Stomach (tissue), 9 donors: ENCODE measurements around the gene GRIA1. TPM values are rescaled to one million over a fixed set of nuclear protein-coding genes. Genes with fewer than 3 reads are reported as not detected.

ENCODE experiments used
- DNase-seq, 2 donors: peaks; one replicate each; pipeline versions ENCODE4 v3.0.0 to v3.0.0-alpha.2; 2013 to 2019
- H3K27ac ChIP-seq, 5 donors: fragments of 200-600 bp in 4 of 5; sonication (generic) in 4 of 5; one replicate each; pipeline ENCODE4 v1.5.1; 2013 to 2019; ENCODE audit warnings: mild to moderate bottlenecking in 1 of 5, moderate library complexity in 1 of 5
- H3K27me3 ChIP-seq, 3 donors: fragments of 200-600 bp; sonication (generic); one replicate each; pipeline ENCODE4 v1.5.1; 2017 to 2019; ENCODE audit warnings: mixed run types in 1 of 3
- H3K36me3 ChIP-seq, 4 donors: fragments of 200-600 bp; sonication (generic); 1 replicate in 3 of 4; 2 replicates in 1 of 4; pipeline ENCODE4 v1.5.1; 2016 to 2019
- H3K4me1 ChIP-seq, 4 donors: fragments of 200-600 bp; sonication (generic); one replicate each; pipeline ENCODE4 v1.5.1; 2016 to 2019
- H3K4me3 ChIP-seq, 4 donors: fragments of 200-600 bp; sonication (generic) in 3 of 4; one replicate each; pipeline ENCODE4 v1.5.1; 2016 to 2019; ENCODE audit warnings: mild to moderate bottlenecking in 1 of 4
- H3K9me3 ChIP-seq, 4 donors: fragments of 200-600 bp; sonication (generic); one replicate each; pipeline ENCODE4 v1.5.1; 2016 to 2019
- EP300 ChIP-seq: sonication (generic); formaldehyde crosslinking; IDR thresholded peaks from one replicate; pipeline ENCODE4 v1.6.1; 2017; ENCODE audit warnings: antibody characterized with exemption
- POLR2A ChIP-seq, 4 donors: fragments of 450-650 bp; IDR thresholded peaks; one replicate each; pipeline ENCODE4 v1.6.1; 2016; ENCODE audit warnings: antibody characterized with exemption in 4 of 4, control low read depth in 2 of 4, mild to moderate bottlenecking in 1 of 4, moderate library complexity in 1 of 4
- POLR2AphosphoS5 ChIP-seq, 3 donors: sonication (generic); formaldehyde crosslinking; IDR thresholded peaks; one replicate each; pipeline ENCODE4 v1.6.1; 2016; ENCODE audit warnings: antibody characterized with exemption in 3 of 3
- WGBS, 5 donors: extraction: QIAGEN DNeasy Blood & Tissue Kit in 3 of 5; methylation state at CpG; one replicate each; pipeline versions ENCODE4 v1.1.5 to v1.1.7; 2013 to 2018; 5-methylcytosine and 5-hydroxymethylcytosine counted together
- intact Hi-C: fragments of 100-400 bp; cut with DNase I; formaldehyde crosslinking; loops from one replicate; pipeline ENCODE4 v1.15.1; 2023; ENCODE audit warnings: low total_unique reads
- polyA plus RNA-seq, 3 donors: library from polyadenylated mRNA; stranded (reverse); fragments of 200-250 nt; gene quantifications; one replicate each; pipeline ENCODE4 v1.2.3, GENCODE V29; 2013
- total RNA-seq, 5 donors: library from RNA; depleted of rRNA; stranded (reverse); fragments of >200 nt; gene quantifications; one replicate each; pipeline versions ENCODE4 v1.1.0 to v1.2.3, GENCODE V29; 2014 to 2016
- TF ChIP-seq, protein P1 (sequence below), 7 experiments: fragments of 450-650 bp in 4 of 7; fragments of 200-600 bp in 3 of 7; sonication (generic) in 3 of 7; IDR thresholded peaks; one replicate each; pipeline ENCODE4 v1.5.1; 2016 to 2019; ENCODE audit warnings: antibody characterized with exemption in 7 of 7, control low read depth in 2 of 7, mild to moderate bottlenecking in 1 of 7
- donor health status: healthy with polysubstance abuse.
- donor health status: Bipolar disorder and iron deficiency.
- donor health status: healthy.

GRIA1 gene
- total and polyA plus RNA-seq, 8 donors = 0.03 to 2.6 (median 0.29) TPM; not detected in 3

- Histone ChIP-seq H3K27me3 (no peaks in the 10 kb centered on the region), H3K4me1 (no peaks in the 10 kb centered on the region), H3K36me3 (no peaks in the 10 kb centered on the region), H3K4me3 (no peak overlapping the region), H3K9me3 (peaks cover 0 to 9% (median 5%) of the 10 kb centered on the region in 4 donors), H3K27ac (no peak overlapping the region)
- no peak for TF ChIP-seq EP300
- no peak for TF ChIP-seq POLR2A (IDR thresholded peaks at IDR 0.05)
- no peak for TF ChIP-seq POLR2AphosphoS5 (IDR thresholded peaks at IDR 0.05)
- TF ChIP-seq, protein P1, sequence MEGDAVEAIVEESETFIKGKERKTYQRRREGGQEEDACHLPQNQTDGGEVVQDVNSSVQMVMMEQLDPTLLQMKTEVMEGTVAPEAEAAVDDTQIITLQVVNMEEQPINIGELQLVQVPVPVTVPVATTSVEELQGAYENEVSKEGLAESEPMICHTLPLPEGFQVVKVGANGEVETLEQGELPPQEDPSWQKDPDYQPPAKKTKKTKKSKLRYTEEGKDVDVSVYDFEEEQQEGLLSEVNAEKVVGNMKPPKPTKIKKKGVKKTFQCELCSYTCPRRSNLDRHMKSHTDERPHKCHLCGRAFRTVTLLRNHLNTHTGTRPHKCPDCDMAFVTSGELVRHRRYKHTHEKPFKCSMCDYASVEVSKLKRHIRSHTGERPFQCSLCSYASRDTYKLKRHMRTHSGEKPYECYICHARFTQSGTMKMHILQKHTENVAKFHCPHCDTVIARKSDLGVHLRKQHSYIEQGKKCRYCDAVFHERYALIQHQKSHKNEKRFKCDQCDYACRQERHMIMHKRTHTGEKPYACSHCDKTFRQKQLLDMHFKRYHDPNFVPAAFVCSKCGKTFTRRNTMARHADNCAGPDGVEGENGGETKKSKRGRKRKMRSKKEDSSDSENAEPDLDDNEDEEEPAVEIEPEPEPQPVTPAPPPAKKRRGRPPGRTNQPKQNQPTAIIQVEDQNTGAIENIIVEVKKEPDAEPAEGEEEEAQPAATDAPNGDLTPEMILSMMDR (IDR thresholded peaks at IDR 0.05) = no peak
- 55 to 65% (median 61%) methylated on average over 12 of the region's 12 CpGs for WGBS, 5 donors
- DNase-seq = no peak
- intact Hi-C loops = no loop called here
These were observed 26.2 kb downstream of the GRIA1 start for GRCh38 chr5:153516504-153517240.

GRCh38 chr5:153517241-153517611 lies 26.8 kb downstream of the GRIA1 start:
- Histone ChIP-seq H3K27ac (no peak overlapping the region), H3K4me3 (no peak overlapping the region), H3K4me1 (no peaks in the 10 kb centered on the region), H3K9me3 (peaks cover 0 to 9% (median 5%) of the 10 kb centered on the region in 4 donors), H3K27me3 (no peaks in the 10 kb centered on the region), H3K36me3 (no peaks in the 10 kb centered on the region)
- TF ChIP-seq, protein P1 (IDR thresholded peaks at IDR 0.05) = no peak
- TF ChIP-seq POLR2AphosphoS5 (IDR thresholded peaks at IDR 0.05) (no peak), EP300 (no peak), POLR2A (IDR thresholded peaks at IDR 0.05) (no peak)
- DNase-seq = peak in 1 of 2 donors; percentile 12
- 65 to 79% (median 73%) methylated on average over 2 of the region's 2 CpGs for whole genome bisulfite sequencing, 5 donors
- intact Hi-C loops = no loop called here

GRCh38 chr5:153520137-153520536 lies 29.7 kb downstream of the GRIA1 start:
- no peak overlapping the region for H3K27ac ChIP-seq
- no peak for DNase-seq
- H3K36me3 ChIP-seq = no peaks in the 10 kb centered on the region
- 74 to 82% (median 75%) methylated on average over 1 of the region's 1 CpG for WGBS, 5 donors
- no peak overlapping the region for H3K4me3 ChIP-seq
- H3K27me3 ChIP-seq = no peaks in the 10 kb centered on the region
- peaks cover 0 to 17% (median 0%) of the 10 kb centered on the region in 4 donors for H3K4me1 ChIP-seq
- TF ChIP-seq, protein P1 (IDR thresholded peaks at IDR 0.05) = no peak
- no peaks in the 10 kb centered on the region for H3K9me3 ChIP-seq
- intact Hi-C loops = no loop called here

DNA sequence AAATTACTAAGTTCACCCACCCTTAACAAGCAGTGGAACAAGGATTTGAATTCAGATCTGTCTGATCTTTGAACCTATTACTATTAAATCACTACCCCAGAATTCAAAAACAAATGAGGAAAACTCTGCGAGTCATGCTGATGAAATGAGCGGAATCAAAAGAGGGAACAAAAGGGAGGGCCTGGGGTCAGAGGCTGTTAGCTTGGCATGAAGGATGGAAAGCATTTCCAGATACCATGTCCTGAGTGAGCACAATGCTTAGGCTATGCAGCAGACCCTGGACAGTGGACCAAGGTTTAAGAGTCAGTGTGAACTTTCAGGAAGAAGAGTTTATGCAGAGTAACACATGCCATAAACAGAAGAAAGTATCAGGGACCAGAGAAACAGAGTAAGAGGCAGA lies 30.5 kb downstream of the GRIA1 start:
- H3K4me3 ChIP-seq = no peak overlapping the region
- H3K9me3 ChIP-seq = no peaks in the 10 kb centered on the region
- H3K4me1 ChIP-seq = peaks cover 0 to 17% (median 0%) of the 10 kb centered on the region in 4 donors
- H3K36me3 ChIP-seq = no peaks in the 10 kb centered on the region
- H3K27ac ChIP-seq = no peak overlapping the region
- 76 to 82% (median 77%) methylated on average over 2 of the region's 2 CpGs for WGBS, 5 donors
- H3K27me3 ChIP-seq = no peaks in the 10 kb centered on the region
- intact Hi-C loops = no loop called here
- DNase-seq = no peak
- TF ChIP-seq POLR2AphosphoS5 (IDR thresholded peaks at IDR 0.05) = no peak
- TF ChIP-seq EP300 = no peak
- TF ChIP-seq, protein P1 (IDR thresholded peaks at IDR 0.05) = no peak
